Ovary (tissue), 3 donors: ENCODE data around the gene SOX15.
"Not testable (repeated sequence)": the region's sequence is repeated elsewhere in the genome, so short reads cannot be mapped to it uniquely, and the experiment has no call there.

Experiments used
- CTCF ChIP-seq, 3 donors: fragments of 450-650 bp in 2 of 3; fragments of 200-600 bp in 1 of 3; IDR thresholded peaks; one replicate each; pipeline versions ENCODE4 v1.5.1 to v1.8.0; 2016 to 2022; ENCODE audit warnings: antibody characterized with exemption in 3 of 3, mild to moderate bottlenecking in 1 of 3
- EP300 ChIP-seq: sonication (generic); formaldehyde crosslinking; IDR thresholded peaks from one replicate; pipeline ENCODE4 v1.6.1; 2017; ENCODE audit warnings: antibody characterized with exemption
- POLR2A ChIP-seq: fragments of 450-650 bp; IDR thresholded peaks from one replicate; pipeline ENCODE4 v1.6.1; 2017; ENCODE audit warnings: antibody characterized with exemption, mild to moderate bottlenecking, moderate library complexity
- donor health status: DM: no; HTN: no; CAD: no.

DNA sequence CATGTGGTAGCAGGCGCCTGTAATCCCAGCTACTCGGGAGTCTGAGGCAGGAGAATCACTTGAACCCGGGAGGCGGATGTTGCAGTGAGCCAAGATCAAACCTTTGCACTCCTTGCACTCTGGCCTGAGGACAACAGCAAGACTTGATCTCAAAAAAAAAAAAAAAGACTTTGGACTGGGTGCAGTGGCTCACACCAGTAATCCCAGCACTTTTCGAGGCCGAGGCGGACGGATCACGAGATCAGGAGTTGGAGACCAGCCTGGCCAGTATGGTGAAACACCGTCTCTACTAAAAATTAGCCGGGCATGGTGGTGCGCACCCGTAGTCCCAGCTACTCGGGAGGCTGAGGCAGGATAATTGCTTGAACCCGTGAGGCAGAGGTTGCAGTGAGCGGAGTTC, 35.9 kb upstream of the SOX15 start:
- not testable (repeated sequence) for TF ChIP-seq CTCF (IDR thresholded peaks at IDR 0.05); EP300; POLR2A
